ENCODE measurements around the gene SLC1A6.
"Not testable (repeated sequence)": the region's sequence is repeated elsewhere in the genome, so short reads cannot be mapped to it uniquely, and the experiment has no call there.

Gene SLC1A6

GRCh38 chr19:14979476-14980255 lies at the start of gene SLC1A6:
Gene SLC1A6 (minus strand): TSS chr19:14979864. CDS start chr19:14972910, 6,954 bp downstream.
- in situ Hi-C loops (cut with HindIII; ENCODE audit: low sequenced_read_pairs), result no loop called here

GRCh38 chr19:15028490-15028889 lies 48.8 kb upstream of the SLC1A6 start:
- DNase-seq (ENCODE audit: low read depth, low spot score), result no peak
- in situ Hi-C loops (cut with HindIII; ENCODE audit: low sequenced_read_pairs), result no loop called here
- no peak for TF ChIP-seq CTCF (IDR thresholded peaks at IDR 0.05; ENCODE audit: low read depth, low read length)
- no peak overlapping the region for H3K4me3 ChIP-seq (ENCODE audit: low read depth, low read length)

More at GRCh38 chr19:14979476-14980255, at the start of gene SLC1A6:
- DNase-seq (ENCODE audit: low read depth, low spot score), result no peak
- no peak for TF ChIP-seq CTCF (IDR thresholded peaks at IDR 0.05; ENCODE audit: low read depth, low read length)
- H3K4me3 ChIP-seq (ENCODE audit: low read depth, low read length), result no peak within 1 kb of the TSS

- DNase-seq (ENCODE audit: low read depth, low spot score), result no peak
- in situ Hi-C loops (cut with HindIII; ENCODE audit: low sequenced_read_pairs), result no loop called here
- no peak overlapping the region for H3K4me3 ChIP-seq (ENCODE audit: low read depth, low read length)
- TF ChIP-seq CTCF (IDR thresholded peaks at IDR 0.05; ENCODE audit: low read depth, low read length), result no peak
These were observed 45.6 kb upstream of the SLC1A6 start for GRCh38 chr19:15025217-15025616.

GRCh38 chr19:15022752-15023151 lies 43.1 kb upstream of the SLC1A6 start:
- no peak for DNase-seq (ENCODE audit: low read depth, low spot score)
- H3K4me3 ChIP-seq (ENCODE audit: low read depth, low read length), result no peak overlapping the region
- no peak for TF ChIP-seq CTCF (IDR thresholded peaks at IDR 0.05; ENCODE audit: low read depth, low read length)
- in situ Hi-C loops (cut with HindIII; ENCODE audit: low sequenced_read_pairs), result no loop called here

- no peak for TF ChIP-seq CTCF (IDR thresholded peaks at IDR 0.05; ENCODE audit: low read depth, low read length)
- in situ Hi-C loops (cut with HindIII; ENCODE audit: low sequenced_read_pairs), result no loop called here
These were observed 41.8 kb upstream of the SLC1A6 start for GRCh38 chr19:15021286-15022007.

GRCh38 chr19:15018836-15019235 lies 39.2 kb upstream of the SLC1A6 start:
- in situ Hi-C loops (cut with HindIII; ENCODE audit: low sequenced_read_pairs); DNase-seq (ENCODE audit: low read depth, low spot score); H3K4me3 ChIP-seq (ENCODE audit: low read depth, low read length): not testable (repeated sequence)

More at GRCh38 chr19:15021286-15022007, 41.8 kb upstream of the SLC1A6 start:
- H3K4me3 ChIP-seq (ENCODE audit: low read depth, low read length), result no peak overlapping the region
- DNase-seq (ENCODE audit: low read depth, low spot score), result no peak

All from astrocyte of the spinal cord (primary cell).